ENCODE results near the gene PITX1. TPM values are rescaled to one million over a fixed set of nuclear protein-coding genes. Genes with fewer than 3 reads are reported as not detected.

The PITX1 gene
- total RNA-seq, 4 donors from 2014 or later, result 571 to 1,232 (median 680) TPM

GRCh38 chr5:135020111-135020895 lies 13.7 kb downstream of the PITX1 start:
- intact Hi-C loops (cut with DNase I), result no loop called here
- Histone ChIP-seq H3K9me3 (no peaks in the 10 kb centered on the region), H3K4me1 (peaks cover 15 to 54% (median 16%) of the 10 kb centered on the region in 3 donors), H3K4me3 (no peak overlapping the region), H3K36me3 (no peaks in the 10 kb centered on the region), H3K27ac (peak overlapping the region in 3 of 4 donors; percentile 43 to 56 (median 47)), H3K27me3 (no peaks in the 10 kb centered on the region)
- TF ChIP-seq POLR2A (IDR thresholded peaks at IDR 0.05) (no peak), CTCF (IDR thresholded peaks at IDR 0.05) (peak in 1 of 6 experiments; percentile 31)
- no peak for DNase-seq
- 68 to 80% methylated on average over 13 to 16 of the region's 16 CpGs for WGBS, 2 donors

- Histone ChIP-seq H3K4me1 (peaks cover 15 to 54% (median 23%) of the 10 kb centered on the region in 3 donors), H3K36me3 (no peaks in the 10 kb centered on the region), H3K4me3 (no peak overlapping the region), H3K27ac (peak overlapping the region in 1 of 4 donors; percentile 56), H3K27me3 (no peaks in the 10 kb centered on the region), H3K9me3 (no peaks in the 10 kb centered on the region)
- TF ChIP-seq POLR2A (IDR thresholded peaks at IDR 0.05) (no peak), CTCF (IDR thresholded peaks at IDR 0.05) (no peak)
- WGBS, 2 donors, result 86% methylated on average over 3 of the region's 5 CpGs
- no peak for DNase-seq
- intact Hi-C loops (cut with DNase I), result no loop called here
Observed at GRCh38 chr5:135019314-135019713, 14.7 kb downstream of the PITX1 start.

GRCh38 chr5:135018457-135018856 lies 15.6 kb downstream of the PITX1 start:
- peaks cover 23 to 54% (median 27%) of the 10 kb centered on the region in 3 donors for H3K4me1 ChIP-seq
- H3K27me3 ChIP-seq, result no peaks in the 10 kb centered on the region
- intact Hi-C loops (cut with DNase I), result no loop called here
- WGBS, 2 donors, result 76 to 87% methylated on average over 4 of the region's 4 CpGs
- H3K9me3 ChIP-seq, result no peaks in the 10 kb centered on the region
- TF ChIP-seq CTCF (IDR thresholded peaks at IDR 0.05), result no peak
- no peak for TF ChIP-seq POLR2A (IDR thresholded peaks at IDR 0.05)
- no peak for DNase-seq
- no peak overlapping the region for H3K4me3 ChIP-seq
- no peaks in the 10 kb centered on the region for H3K36me3 ChIP-seq
- H3K27ac ChIP-seq, result no peak overlapping the region

GRCh38 chr5:135016861-135017290 lies 17.2 kb downstream of the PITX1 start:
- intact Hi-C loops (cut with DNase I), result no loop called here
- H3K4me1 ChIP-seq, result peaks cover 26 to 64% (median 37%) of the 10 kb centered on the region in 3 donors
- DNase-seq, result no peak

More at GRCh38 chr5:135016861-135017290, 17.2 kb downstream of the PITX1 start:
- no peak overlapping the region for H3K4me3 ChIP-seq
- H3K27me3 ChIP-seq, result no peaks in the 10 kb centered on the region
- no peaks in the 10 kb centered on the region for H3K36me3 ChIP-seq
- H3K27ac ChIP-seq, result peak overlapping the region; percentile 27 to 72 (median 58)
- WGBS, 2 donors, result 32 to 36% methylated on average over 3 to 11 of the region's 11 CpGs
- no peak for TF ChIP-seq POLR2A (IDR thresholded peaks at IDR 0.05)
- TF ChIP-seq CTCF (IDR thresholded peaks at IDR 0.05), result no peak
- H3K9me3 ChIP-seq, result no peaks in the 10 kb centered on the region
